Tibial nerve (tissue), 4 donors: ENCODE data around the gene SYCE3. TPM values are rescaled to one million over a fixed set of nuclear protein-coding genes. Genes with fewer than 3 reads are reported as not detected.
"Not testable (repeated sequence)": the region's sequence is repeated elsewhere in the genome, so short reads cannot be mapped to it uniquely, and the experiment has no call there.

Experiments
- DNase-seq, 2 donors: peaks; one replicate each; pipeline ENCODE4 v3.0.0-alpha.2; 2019; ENCODE audit warnings: low spot score in 2 of 2
- H3K27ac ChIP-seq, 4 donors: fragments of 200-600 bp; sonication (generic) in 3 of 4; one replicate each; pipeline ENCODE4 v1.5.1; 2017 to 2019; ENCODE audit warnings: mild to moderate bottlenecking in 1 of 4
- H3K27me3 ChIP-seq, 2 donors: fragments of 200-600 bp; sonication (generic) in 1 of 2; one replicate each; pipeline versions ENCODE4 v1.5.1 to v1.6.0; 2017 to 2019
- H3K36me3 ChIP-seq, 3 donors: fragments of 200-600 bp; sonication (generic); one replicate each; pipeline ENCODE4 v1.5.1; 2018 to 2019
- H3K4me1 ChIP-seq, 4 donors: fragments of 200-600 bp; sonication (generic) in 3 of 4; one replicate each; pipeline ENCODE4 v1.5.1; 2017 to 2019
- H3K4me3 ChIP-seq, 4 donors: fragments of 200-600 bp; sonication (generic) in 3 of 4; one replicate each; pipeline ENCODE4 v1.5.1; 2017 to 2019; ENCODE audit warnings: mild to moderate bottlenecking in 1 of 4, moderate library complexity in 1 of 4
- H3K9me3 ChIP-seq, 4 donors: fragments of 200-600 bp; sonication (generic) in 3 of 4; one replicate each; pipeline ENCODE4 v1.5.1; 2017 to 2019
- CTCF ChIP-seq, 5 experiments: fragments of 200-600 bp in 3 of 5; fragments of 450-650 bp in 2 of 5; sonication (generic) in 3 of 5; IDR thresholded peaks; one replicate each; pipeline ENCODE4 v1.5.1; 2016 to 2019; ENCODE audit warnings: antibody characterized with exemption in 5 of 5, mild to moderate bottlenecking in 3 of 5, moderate library complexity in 2 of 5
- EP300 ChIP-seq, 2 donors: sonication (generic); formaldehyde crosslinking; IDR thresholded peaks; one replicate each; pipeline ENCODE4 v1.6.1; 2017; ENCODE audit warnings: antibody characterized with exemption in 2 of 2, mild to moderate bottlenecking in 1 of 2
- POLR2A ChIP-seq, 2 donors: fragments of 450-650 bp; IDR thresholded peaks; one replicate each; pipeline ENCODE4 v1.6.1; 2017; ENCODE audit warnings: antibody characterized with exemption in 2 of 2, mild to moderate bottlenecking in 2 of 2, moderate library complexity in 2 of 2
- WGBS, 2 donors: methylation state at CpG; one replicate each; pipeline ENCODE4 v1.1.5; 2018; 5-methylcytosine and 5-hydroxymethylcytosine counted together
- total RNA-seq, 4 donors: library from RNA; depleted of rRNA; stranded (reverse); fragments of >200 nt; gene quantifications; one replicate each; pipeline ENCODE4 v1.1.0, GENCODE V29; 2016

The SYCE3 gene
- total RNA-seq, 4 donors from 2014 or later, result not detected

GRCh38 chr22:50523458-50523805 is 39.3 kb downstream of the SYCE3 start:
- no peak for DNase-seq
- no peak for TF ChIP-seq POLR2A (IDR thresholded peaks at IDR 0.05)
- TF ChIP-seq CTCF (IDR thresholded peaks at IDR 0.05), result no peak
- no peak for TF ChIP-seq EP300 (IDR thresholded peaks at IDR 0.05)
- 96 to 97% methylated on average over 9 to 14 of the region's 16 CpGs for WGBS, 2 donors
- no peaks in the 10 kb centered on the region for H3K9me3 ChIP-seq
- H3K27ac ChIP-seq, result no peak overlapping the region
- peaks cover 0 to 39% (median 19%) of the 10 kb centered on the region in 4 donors for H3K4me1 ChIP-seq
- no peaks in the 10 kb centered on the region for H3K27me3 ChIP-seq
- H3K36me3 ChIP-seq, result peaks cover 0 to 57% (median 31%) of the 10 kb centered on the region in 3 donors
- H3K4me3 ChIP-seq, result no peak overlapping the region

GRCh38 chr22:50522806-50523438 is 39.8 kb downstream of the SYCE3 start:
- no peak for DNase-seq
- Histone ChIP-seq H3K9me3 (no peaks in the 10 kb centered on the region), H3K36me3 (peaks cover 0 to 63% (median 36%) of the 10 kb centered on the region in 3 donors), H3K27me3 (no peaks in the 10 kb centered on the region), H3K4me1 (peaks cover 0 to 34% (median 19%) of the 10 kb centered on the region in 4 donors), H3K27ac (no peak overlapping the region), H3K4me3 (no peak overlapping the region)
- no peak for TF ChIP-seq POLR2A (IDR thresholded peaks at IDR 0.05)
- TF ChIP-seq CTCF (IDR thresholded peaks at IDR 0.05), result no peak
- no peak for TF ChIP-seq EP300 (IDR thresholded peaks at IDR 0.05)
- 85 to 89% methylated on average over 17 to 22 of the region's 22 CpGs for WGBS, 2 donors

- TF ChIP-seq POLR2A (IDR thresholded peaks at IDR 0.05) (no peak), CTCF (IDR thresholded peaks at IDR 0.05) (no peak), EP300 (IDR thresholded peaks at IDR 0.05) (no peak)
- H3K27ac ChIP-seq, result no peak overlapping the region
- no peak overlapping the region for H3K4me3 ChIP-seq
- 88% methylated on average over 11 to 15 of the region's 15 CpGs for WGBS, 2 donors
- DNase-seq, result no peak
- H3K27me3 ChIP-seq, result no peaks in the 10 kb centered on the region
- H3K9me3 ChIP-seq, result no peaks in the 10 kb centered on the region
- H3K36me3 ChIP-seq, result peaks cover 0 to 69% (median 43%) of the 10 kb centered on the region in 3 donors
- peaks cover 0 to 29% (median 18%) of the 10 kb centered on the region in 4 donors for H3K4me1 ChIP-seq
These were observed 40.4 kb downstream of the SYCE3 start for GRCh38 chr22:50522208-50522805.

GRCh38 chr22:50521710-50522109 is 41.0 kb downstream of the SYCE3 start:
- TF ChIP-seq POLR2A (IDR thresholded peaks at IDR 0.05) (no peak), CTCF (IDR thresholded peaks at IDR 0.05) (no peak), EP300 (IDR thresholded peaks at IDR 0.05) (no peak)
- Histone ChIP-seq H3K27me3 (no peaks in the 10 kb centered on the region), H3K9me3 (no peaks in the 10 kb centered on the region), H3K27ac (no peak overlapping the region), H3K4me1 (peaks cover 0 to 23% (median 15%) of the 10 kb centered on the region in 4 donors), H3K4me3 (no peak overlapping the region), H3K36me3 (peaks cover 0 to 75% (median 49%) of the 10 kb centered on the region in 3 donors)
- 97% methylated on average over 9 to 10 of the region's 10 CpGs for WGBS, 2 donors
- DNase-seq, result no peak

GRCh38 chr22:50520826-50521453 is 41.8 kb downstream of the SYCE3 start:
- WGBS, 2 donors, result 90 to 95% methylated on average over 13 of the region's 13 CpGs
- Histone ChIP-seq H3K27me3 (no peaks in the 10 kb centered on the region), H3K9me3 (no peaks in the 10 kb centered on the region), H3K27ac (no peak overlapping the region), H3K4me1 (peaks cover 0 to 16% (median 10%) of the 10 kb centered on the region in 4 donors), H3K36me3 (peaks cover 0 to 82% (median 54%) of the 10 kb centered on the region in 3 donors), H3K4me3 (no peak overlapping the region)
- TF ChIP-seq CTCF (IDR thresholded peaks at IDR 0.05) (no peak), EP300 (IDR thresholded peaks at IDR 0.05) (no peak), POLR2A (IDR thresholded peaks at IDR 0.05) (no peak)
- no peak for DNase-seq

- WGBS, 2 donors, result 98 to 100% methylated on average over 8 of the region's 8 CpGs
- H3K27me3 ChIP-seq, H3K9me3 ChIP-seq, H3K4me3 ChIP-seq, DNase-seq, H3K27ac ChIP-seq: not testable (repeated sequence)
- Histone ChIP-seq H3K4me1 (peaks cover 0 to 16% (median 10%) of the 10 kb centered on the region in 4 donors), H3K36me3 (peaks cover 0 to 87% (median 54%) of the 10 kb centered on the region in 3 donors)
These were observed 42.5 kb downstream of the SYCE3 start for GRCh38 chr22:50520184-50520583.
